ENCODE data around the gene TMED5. TPM values are rescaled to one million over a fixed set of nuclear protein-coding genes. Genes with fewer than 3 reads are reported as not detected.

TMED5 gene
- total and polyA plus RNA-seq, 2 of the 4 experiments (the other 2 are of a cell fraction) = 20.1 to 38.1 TPM

GRCh38 chr1:93167006-93167405 lies 13.2 kb downstream of the TMED5 start:
- no TSS peak for BruUV-seq (replicated peaks)
- POLR2A ChIA-PET (ENCODE audit: unreplicated experiment) = no interaction called here
- in situ Hi-C loops (cut with MboI; ENCODE audit: low sequenced_read_pairs) = no loop called here

More at GRCh38 chr1:93167006-93167405, 13.2 kb downstream of the TMED5 start:
- H3K18ac ChIP-seq (ENCODE audit: low read depth, low read length) = no peak overlapping the region
- H2BK5ac ChIP-seq (ENCODE audit: low read depth, low read length, poor library complexity, severe bottlenecking) = no peak overlapping the region
- peaks cover 7% of the 10 kb centered on the region; the same call in 1 of the 2 replicates for H3K9me1 ChIP-seq (ENCODE audit: insufficient read depth, low read length)
- no peak overlapping the region for H2BK120ac ChIP-seq (ENCODE audit: low read depth, low read length)
- DNase-seq = no peak
- H4K5ac ChIP-seq (ENCODE audit: low read depth, low read length) = no peak overlapping the region
- peaks cover 2% of the 10 kb centered on the region; the same call in 1 of the 2 replicates for H3K36me3 ChIP-seq (ENCODE audit: control insufficient read depth, insufficient read depth, low read length)
- no peak overlapping the region for H2AK9ac ChIP-seq (replicated peaks; ENCODE audit: low read depth, low read length, poor library complexity)
- CTCF ChIA-PET = no interaction called here
- dilution Hi-C loops (cut with HindIII; ENCODE audit: low sequenced_read_pairs, unreplicated experiment) = no loop called here
- no peaks in the 10 kb centered on the region for H3K27me3 ChIP-seq (ENCODE audit: control insufficient read depth, insufficient read depth, low read length)
- no peak overlapping the region for H3K56ac ChIP-seq (ENCODE audit: extremely low read depth, insufficient read depth, low read length)
- H2AFZ ChIP-seq (replicated peaks; ENCODE audit: low read length, poor library complexity) = no peak overlapping the region
- H4K20me1 ChIP-seq (ENCODE audit: insufficient read depth, low read length) = peaks cover 29% of the 10 kb centered on the region
- H3K14ac ChIP-seq (replicated peaks; ENCODE audit: low read depth, low read length) = no peak overlapping the region
- H3K27ac ChIP-seq (ENCODE audit: insufficient read depth, low read length) = no peak overlapping the region
- H2AK5ac ChIP-seq (ENCODE audit: low read depth, low read length) = no peak overlapping the region
- no peaks in the 10 kb centered on the region for H3K4me1 ChIP-seq (ENCODE audit: control insufficient read depth, insufficient read depth, low read length)
- H4K8ac ChIP-seq (ENCODE audit: low read depth in 2 of 2, low read length in 2 of 2) = no peak overlapping the region
- no peak overlapping the region for H2BK15ac ChIP-seq (ENCODE audit: low read depth, low read length)
- no peak overlapping the region for H4K91ac ChIP-seq (ENCODE audit: insufficient read depth, low read depth, low read length)
- H2BK20ac ChIP-seq (ENCODE audit: low read depth, low read length) = no peak overlapping the region
- no peak for ATAC-seq (ENCODE audit: low read depth)
- H3K9me3 ChIP-seq (ENCODE audit: control insufficient read depth, insufficient read depth, low read length) = 0 out of 2 replicates have a peak, but pooled peaks cover 2% of the 10 kb centered on the region
- H3K4ac ChIP-seq (ENCODE audit: low read depth, low read length) = no peak overlapping the region
- TF ChIP-seq CHD1 (IDR thresholded peaks at IDR 0.05; ENCODE audit: low read depth, low read length) (no peak), RAD21 (IDR thresholded peaks at IDR 0.05; ENCODE audit: low read length) (no peak), MAZ (IDR thresholded peaks at IDR 0.05; ENCODE audit: borderline replicate concordance, low read depth, low read length) (no peak), ELK1 (IDR thresholded peaks at IDR 0.05; ENCODE audit: borderline replicate concordance, low read depth, low read length) (no peak), MAFK (IDR thresholded peaks at IDR 0.05; ENCODE audit: low read depth, low read length) (no peak), RCOR1 (IDR thresholded peaks at IDR 0.05; ENCODE audit: insufficient replicate concordance, low read length) (no peak), FOS (IDR thresholded peaks at IDR 0.05; ENCODE audit: low read depth, low read length) (no peak), POLR2A (IDR thresholded peaks at IDR 0.05; ENCODE audit: low read depth, low read length) (no peak), RFX5 (IDR thresholded peaks at IDR 0.05; ENCODE audit: low read depth, low read length) (no peak), CTCF (conservative IDR thresholded peaks at IDR 0.05; ENCODE audit: low read depth, low read length) (no peak), BHLHE40 (IDR thresholded peaks at IDR 0.05; ENCODE audit: low read depth, low read length) (no peak), MXI1 (IDR thresholded peaks at IDR 0.05; ENCODE audit: borderline replicate concordance, low read depth, low read length) (no peak), SMC3 (IDR thresholded peaks at IDR 0.05; ENCODE audit: low read depth, low read length) (no peak), NFE2L2 (IDR thresholded peaks at IDR 0.05; ENCODE audit: low read depth, low read length) (no peak), USF2 (IDR thresholded peaks at IDR 0.05; ENCODE audit: low read depth, low read length) (no peak), CEBPB (IDR thresholded peaks at IDR 0.05; ENCODE audit: low read depth, low read length) (no peak)
- H3K4me3 ChIP-seq (ENCODE audit: insufficient read depth, low read depth, low read length) = no peak overlapping the region
- H3K4me2 ChIP-seq (ENCODE audit: low read depth, low read length) = no peak overlapping the region
- H3K23ac ChIP-seq (ENCODE audit: low read depth, low read length) = no peak overlapping the region
- no peak overlapping the region for H3K9ac ChIP-seq (ENCODE audit: low read depth, low read length)
- peaks cover 14 to 33% of the 10 kb centered on the region in 2 experiments for H3K79me1 ChIP-seq (ENCODE audit: low read depth in 1 of 2, low read length in 2 of 2)
- intact Hi-C loops (cut with micrococcal nuclease) = no loop called here

All from IMR-90 (cell line).